Stimulated activated CD4-positive, alpha-beta T cell treated with anti-CD3 and anti-CD28 coated beads, Interleukin-1b, Interleukin-23, amount 100 ng/mL, for 24 hours (primary cell): ENCODE results near the gene PPP5C.
A peak's percentile ranks its signal among the peaks of the same experiment; 100 is the strongest.

ENCODE experiments used
- DNase-seq, 4 experiments: peaks; one replicate each; pipeline ENCODE4 v3.0.0-alpha.2; 2020; ENCODE audit warnings: low read depth in 4 of 4, low spot score in 1 of 4

PPP5C gene

GRCh38 chr19:46330319-46330918 is 16.5 kb upstream of the PPP5C start:
- no peak for DNase-seq

- DNase-seq = no peak
Observed at GRCh38 chr19:46337487-46337886, 9.4 kb upstream of the PPP5C start.

GRCh38 chr19:46339446-46339845 is 7.4 kb upstream of the PPP5C start:
- DNase-seq = no peak

GRCh38 chr19:46340051-46340659 is 6.7 kb upstream of the PPP5C start:
- DNase-seq = no peak

GRCh38 chr19:46341937-46342336 is 5.0 kb upstream of the PPP5C start:
- no peak for DNase-seq

- DNase-seq = no peak
Observed at GRCh38 chr19:46344363-46344762, 2.5 kb upstream of the PPP5C start.

- DNase-seq = no peak
Observed at GRCh38 chr19:46345157-46345556, 1.7 kb upstream of the PPP5C start.

- no peak for DNase-seq
Observed at GRCh38 chr19:46347572-46347883, 641 bp downstream of the PPP5C start.

- DNase-seq = no peak
Observed at GRCh38 chr19:46347985-46348384, 1.1 kb downstream of the PPP5C start.

GRCh38 chr19:46349311-46349993 is 2.6 kb downstream of the PPP5C start:
- DNase-seq = no peak

GRCh38 chr19:46350029-46350757 is 3.3 kb downstream of the PPP5C start:
- no peak for DNase-seq

GRCh38 chr19:46350758-46351159 is 3.9 kb downstream of the PPP5C start:
- DNase-seq = peak in 1 of 4 experiments; percentile 20

GRCh38 chr19:46351241-46352041 is 4.6 kb downstream of the PPP5C start:
- DNase-seq = no peak

GRCh38 chr19:46353730-46354528 is 7.0 kb downstream of the PPP5C start:
- DNase-seq = no peak

- no peak for DNase-seq
Observed at GRCh38 chr19:46355234-46356148, 8.6 kb downstream of the PPP5C start.

- DNase-seq = no peak
Observed at GRCh38 chr19:46356149-46357055, 9.5 kb downstream of the PPP5C start.

- no peak for DNase-seq
Observed at GRCh38 chr19:46357846-46358583, 11.1 kb downstream of the PPP5C start.

- no peak for DNase-seq
Observed at GRCh38 chr19:46361915-46362314, 15.0 kb downstream of the PPP5C start.
